ENCODE results near the gene TFCP2. TPM values are rescaled to one million over a fixed set of nuclear protein-coding genes. Genes with fewer than 3 reads are reported as not detected.

TFCP2 gene
- total and polyA plus RNA-seq, 8 donors = 6.7 to 56.2 (median 9.2) TPM

DNA sequence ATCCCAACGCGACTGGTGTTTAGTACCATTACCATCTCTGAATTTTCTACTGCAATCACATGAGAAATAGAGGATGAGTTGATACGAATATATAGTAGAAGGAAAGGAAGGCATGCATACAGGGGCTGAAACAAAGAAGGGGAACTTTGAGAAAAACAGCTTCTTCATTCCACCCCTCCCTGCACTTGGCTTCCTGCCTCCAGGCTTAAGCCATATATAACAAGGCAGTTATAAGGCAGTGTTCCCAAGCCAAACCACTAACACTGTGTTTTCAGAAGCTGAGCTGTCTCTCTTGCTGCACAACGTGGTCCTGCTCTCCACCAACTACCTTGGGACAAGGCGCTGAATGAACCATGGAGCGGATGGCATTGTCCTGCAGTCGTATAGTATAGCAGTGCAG lies 113.8 kb downstream of the TFCP2 start:
- Histone ChIP-seq H3K27me3 (no peaks in the 10 kb centered on the region), H3K36me3 (peaks cover 83 to 100% (median 100%) of the 10 kb centered on the region in 4 donors), H3K4me1 (peaks cover 0 to 5% (median 0%) of the 10 kb centered on the region in 4 donors), H3K9me3 (no peaks in the 10 kb centered on the region), H3K4me3 (no peak overlapping the region), H3K27ac (no peak overlapping the region)
- TF ChIP-seq POLR2A (IDR thresholded peaks at IDR 0.05) (no peak), EP300 (IDR thresholded peaks at IDR 0.05) (no peak), POLR2AphosphoS5 (IDR thresholded peaks at IDR 0.05) (no peak)
- TF ChIP-seq, protein P1, sequence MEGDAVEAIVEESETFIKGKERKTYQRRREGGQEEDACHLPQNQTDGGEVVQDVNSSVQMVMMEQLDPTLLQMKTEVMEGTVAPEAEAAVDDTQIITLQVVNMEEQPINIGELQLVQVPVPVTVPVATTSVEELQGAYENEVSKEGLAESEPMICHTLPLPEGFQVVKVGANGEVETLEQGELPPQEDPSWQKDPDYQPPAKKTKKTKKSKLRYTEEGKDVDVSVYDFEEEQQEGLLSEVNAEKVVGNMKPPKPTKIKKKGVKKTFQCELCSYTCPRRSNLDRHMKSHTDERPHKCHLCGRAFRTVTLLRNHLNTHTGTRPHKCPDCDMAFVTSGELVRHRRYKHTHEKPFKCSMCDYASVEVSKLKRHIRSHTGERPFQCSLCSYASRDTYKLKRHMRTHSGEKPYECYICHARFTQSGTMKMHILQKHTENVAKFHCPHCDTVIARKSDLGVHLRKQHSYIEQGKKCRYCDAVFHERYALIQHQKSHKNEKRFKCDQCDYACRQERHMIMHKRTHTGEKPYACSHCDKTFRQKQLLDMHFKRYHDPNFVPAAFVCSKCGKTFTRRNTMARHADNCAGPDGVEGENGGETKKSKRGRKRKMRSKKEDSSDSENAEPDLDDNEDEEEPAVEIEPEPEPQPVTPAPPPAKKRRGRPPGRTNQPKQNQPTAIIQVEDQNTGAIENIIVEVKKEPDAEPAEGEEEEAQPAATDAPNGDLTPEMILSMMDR (IDR thresholded peaks at IDR 0.05) = no peak
- no peak for DNase-seq
- intact Hi-C loops (cut with DNase I; ENCODE audit: low total_unique reads) = no loop called here
- WGBS, 5 donors = 73 to 88% (median 83%) methylated on average over 7 of the region's 7 CpGs

DNA sequence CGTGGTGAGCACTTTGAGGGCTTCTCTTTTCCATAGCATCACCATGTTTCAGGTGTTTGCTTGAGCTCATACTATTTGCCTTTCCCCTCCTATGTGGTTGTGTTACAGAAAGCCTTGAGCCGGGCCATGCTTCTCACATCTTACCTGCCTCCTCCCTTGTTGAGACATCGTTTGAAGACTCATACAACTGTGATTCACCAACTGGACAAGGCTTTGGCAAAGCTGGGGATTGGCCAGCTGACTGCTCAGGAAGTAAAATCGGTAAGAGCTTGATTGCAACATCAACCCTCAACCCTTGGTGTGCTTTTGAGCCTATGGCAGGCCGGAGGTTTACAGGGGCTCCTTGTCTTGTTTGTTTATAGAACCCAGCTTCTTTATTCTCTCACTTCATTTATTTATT lies 116.7 kb downstream of the TFCP2 start:
- WGBS, 5 donors = 69 to 85% (median 82%) methylated on average over 5 of the region's 5 CpGs
- Histone ChIP-seq H3K9me3 (no peaks in the 10 kb centered on the region), H3K36me3 (peaks cover 81 to 100% (median 99%) of the 10 kb centered on the region in 4 donors), H3K4me1 (peaks cover 0 to 5% (median 0%) of the 10 kb centered on the region in 4 donors), H3K27ac (no peak overlapping the region), H3K27me3 (no peaks in the 10 kb centered on the region), H3K4me3 (no peak overlapping the region)
- TF ChIP-seq, protein P1 (IDR thresholded peaks at IDR 0.05) = no peak
- TF ChIP-seq EP300 (IDR thresholded peaks at IDR 0.05) (no peak), POLR2AphosphoS5 (IDR thresholded peaks at IDR 0.05) (no peak), POLR2A (IDR thresholded peaks at IDR 0.05) (no peak)
- intact Hi-C loops (cut with DNase I; ENCODE audit: low total_unique reads) = no loop called here
- no peak for DNase-seq

DNA sequence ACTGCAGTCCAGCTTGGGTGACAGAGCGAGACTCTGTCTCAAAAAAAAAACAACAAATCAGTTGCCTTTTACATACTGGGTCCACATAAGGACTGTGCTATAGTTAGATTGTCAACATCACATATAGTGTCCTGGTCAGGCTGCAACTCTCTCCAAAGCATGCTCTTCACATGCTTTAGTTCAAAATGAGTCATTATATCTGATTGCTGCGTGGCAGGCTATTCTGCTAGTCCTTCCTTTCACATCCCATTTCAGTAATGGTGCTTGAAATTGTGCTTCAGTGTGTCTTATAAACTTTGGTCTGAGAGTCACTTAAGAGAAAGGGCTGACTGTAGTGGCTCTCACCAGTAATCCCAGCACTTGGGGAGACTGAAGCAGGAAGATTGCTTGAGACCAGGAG lies 117.9 kb downstream of the TFCP2 start:
- WGBS, 5 donors = 71 to 97% (median 94%) methylated on average over 2 of the region's 2 CpGs

DNA sequence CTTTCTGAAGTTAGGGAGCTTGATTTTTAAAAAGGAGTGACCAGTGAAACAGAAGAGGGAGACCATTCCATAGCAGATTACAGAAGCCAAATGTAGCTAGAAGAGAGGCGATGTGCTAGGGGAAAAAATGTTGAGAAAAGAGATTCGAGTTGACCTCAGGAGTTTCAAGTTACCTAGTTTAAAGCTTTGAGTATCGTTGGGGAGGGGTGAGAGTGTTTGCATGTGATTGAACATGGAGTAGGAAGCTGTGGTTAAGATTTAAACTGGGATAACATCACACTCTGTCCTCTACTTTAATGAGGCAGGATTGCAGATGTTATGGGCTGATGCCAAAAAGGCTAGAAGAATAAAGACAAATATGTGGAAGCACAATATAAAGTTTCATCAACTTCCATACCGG lies 121.1 kb downstream of the TFCP2 start:
- intact Hi-C loops (cut with DNase I; ENCODE audit: low total_unique reads) = no loop called here
- H3K36me3 ChIP-seq = peaks cover 54 to 68% (median 62%) of the 10 kb centered on the region in 4 donors

More for the DNA sequence above, 117.9 kb downstream of the TFCP2 start:
- Histone ChIP-seq H3K9me3 (no peaks in the 10 kb centered on the region), H3K4me3 (no peak overlapping the region), H3K27ac (no peak overlapping the region), H3K36me3 (peaks cover 82 to 98% (median 94%) of the 10 kb centered on the region in 4 donors), H3K4me1 (peaks cover 0 to 17% (median 4%) of the 10 kb centered on the region in 4 donors), H3K27me3 (no peaks in the 10 kb centered on the region)
- TF ChIP-seq, protein P1 (IDR thresholded peaks at IDR 0.05) = no peak
- TF ChIP-seq POLR2A (IDR thresholded peaks at IDR 0.05) (no peak), POLR2AphosphoS5 (IDR thresholded peaks at IDR 0.05) (no peak), EP300 (IDR thresholded peaks at IDR 0.05) (no peak)
- DNase-seq = no peak
- intact Hi-C loops (cut with DNase I; ENCODE audit: low total_unique reads) = no loop called here

More for the DNA sequence above, 121.1 kb downstream of the TFCP2 start:
- Histone ChIP-seq H3K4me1 (peaks cover 21 to 42% (median 28%) of the 10 kb centered on the region in 4 donors), H3K27me3 (no peaks in the 10 kb centered on the region), H3K4me3 (no peak overlapping the region), H3K27ac (no peak overlapping the region), H3K9me3 (no peaks in the 10 kb centered on the region)
- 54 to 74% (median 69%) methylated on average over 4 of the region's 4 CpGs for WGBS, 5 donors
- no peak for DNase-seq
- TF ChIP-seq POLR2A (IDR thresholded peaks at IDR 0.05) (no peak), POLR2AphosphoS5 (IDR thresholded peaks at IDR 0.05) (no peak), EP300 (IDR thresholded peaks at IDR 0.05) (no peak)
- TF ChIP-seq, protein P1 (IDR thresholded peaks at IDR 0.05) = no peak
